Measurements from ENCODE around the gene KIF13A.
"Not testable (repeated sequence)": the region's sequence is repeated elsewhere in the genome, so short reads cannot be mapped to it uniquely, and the experiment has no call there.

The KIF13A gene

GRCh38 chr6:18025596-18025995 is 38.2 kb upstream of the KIF13A start:
- no peak overlapping the region for H3K27ac ChIP-seq
- no peak for TF ChIP-seq CTCF (IDR thresholded peaks at IDR 0.05)
- TF ChIP-seq ZFX (IDR thresholded peaks at IDR 0.05; ENCODE audit: borderline replicate concordance) = no peak

- TF ChIP-seq CTCF (IDR thresholded peaks at IDR 0.05) = no peak
- TF ChIP-seq ZFX (IDR thresholded peaks at IDR 0.05; ENCODE audit: borderline replicate concordance) = no peak
- H3K27ac ChIP-seq = no peak overlapping the region
Measured at GRCh38 chr6:18024876-18025275, 37.4 kb upstream of the KIF13A start.

DNA sequence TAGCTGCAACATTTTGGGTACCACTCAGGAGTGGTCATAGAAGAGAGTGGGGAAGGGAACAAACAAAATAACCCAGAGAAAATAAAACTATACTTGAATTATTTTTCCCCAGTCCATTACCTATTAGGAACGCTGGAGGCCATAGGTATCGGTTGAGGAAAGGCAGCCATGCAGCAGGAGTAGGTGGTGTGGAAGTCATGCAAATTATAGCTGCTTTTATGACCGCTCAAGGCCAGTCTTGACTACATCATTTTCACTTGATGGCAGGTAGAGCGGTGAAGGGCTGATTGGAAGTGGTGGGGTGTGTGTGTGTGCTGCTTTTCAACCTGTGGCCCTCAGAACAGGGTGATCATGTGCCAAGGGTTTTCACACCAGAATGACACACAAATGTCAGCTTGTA is 36.5 kb upstream of the KIF13A start:
- no peak overlapping the region for H3K27ac ChIP-seq
- no peak for TF ChIP-seq CTCF (IDR thresholded peaks at IDR 0.05)
- no peak for TF ChIP-seq ZFX (IDR thresholded peaks at IDR 0.05; ENCODE audit: borderline replicate concordance)

GRCh38 chr6:18022398-18023231 is 35.2 kb upstream of the KIF13A start:
- no peak overlapping the region for H3K27ac ChIP-seq
- no peak for TF ChIP-seq CTCF (IDR thresholded peaks at IDR 0.05)
- no peak for TF ChIP-seq ZFX (IDR thresholded peaks at IDR 0.05; ENCODE audit: borderline replicate concordance)

GRCh38 chr6:18021166-18021850 is 33.9 kb upstream of the KIF13A start:
- no peak for TF ChIP-seq ZFX (IDR thresholded peaks at IDR 0.05; ENCODE audit: borderline replicate concordance)
- no peak for TF ChIP-seq CTCF (IDR thresholded peaks at IDR 0.05)
- H3K27ac ChIP-seq = no peak overlapping the region

- not testable (repeated sequence) for H3K27ac ChIP-seq
Measured at GRCh38 chr6:18020545-18020944, 33.1 kb upstream of the KIF13A start.

DNA sequence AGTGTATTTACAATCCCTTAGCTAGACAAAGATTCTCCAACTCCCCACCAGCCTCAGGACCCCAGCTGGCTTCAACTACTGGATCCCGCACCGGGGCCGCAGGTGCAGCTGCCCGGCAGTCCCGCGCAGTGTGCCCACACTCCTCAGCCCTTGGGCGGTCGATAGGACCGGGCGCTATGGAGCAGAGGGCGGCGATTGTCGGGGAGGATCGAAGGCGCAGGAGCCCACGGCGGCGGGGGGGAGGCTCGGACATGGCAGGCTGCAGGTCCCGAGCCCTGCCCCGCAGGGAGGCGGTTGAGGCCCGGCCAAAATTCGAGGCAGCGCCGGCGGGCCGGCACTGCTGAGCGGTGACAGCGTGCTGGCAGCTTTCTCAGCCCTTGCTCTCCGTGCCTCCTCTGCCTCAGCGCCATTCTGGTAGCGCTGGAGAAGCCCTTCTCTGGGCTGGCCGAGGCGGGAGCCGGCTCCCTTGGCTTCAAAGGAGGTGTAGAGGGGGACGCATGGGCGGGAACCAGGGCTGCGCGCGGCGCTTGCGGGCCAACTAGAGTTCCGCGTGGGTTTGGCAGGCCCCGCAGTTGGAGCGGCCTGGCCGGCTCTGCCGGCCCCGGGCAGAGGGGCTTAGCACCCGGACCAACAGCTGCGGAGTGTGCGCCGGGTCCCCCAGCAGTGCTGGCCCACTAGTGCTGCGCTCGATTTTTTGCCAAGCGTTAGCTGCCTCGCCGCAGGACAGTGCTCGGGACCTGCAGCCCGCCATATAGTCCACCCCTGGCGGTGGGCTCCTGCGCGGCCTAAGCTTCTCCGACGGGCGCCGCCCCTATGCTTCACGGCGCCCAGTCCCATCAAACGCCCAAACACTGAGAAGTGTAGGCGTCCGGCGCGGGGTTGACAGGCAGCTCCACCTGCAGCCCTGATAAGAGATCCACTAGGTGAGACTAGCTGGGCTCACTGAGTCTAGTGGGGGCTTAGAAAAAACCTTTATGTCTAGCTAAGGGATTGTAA is 32.4 kb upstream of the KIF13A start:
- no peak overlapping the region for H3K27ac ChIP-seq
- no peak for TF ChIP-seq CTCF (IDR thresholded peaks at IDR 0.05)
- no peak for TF ChIP-seq ZFX (IDR thresholded peaks at IDR 0.05; ENCODE audit: borderline replicate concordance)

- not testable (repeated sequence) for H3K27ac ChIP-seq
Measured at GRCh38 chr6:18019133-18019532, 31.7 kb upstream of the KIF13A start.

Measured in 22Rv1 (cell line).